ENCODE results near the gene CAMK2B.

Gene CAMK2B

GRCh38 chr7:44222776-44223261 lies 102.6 kb downstream of the CAMK2B start:
- H3K36me3 ChIP-seq: no peaks in the 10 kb centered on the region
- H3K4me1 ChIP-seq: no peaks in the 10 kb centered on the region
- no peaks in the 10 kb centered on the region for H3K9me3 ChIP-seq
- no peaks in the 10 kb centered on the region for H3K27me3 ChIP-seq
- no peak overlapping the region for H3K4me2 ChIP-seq
- no peak overlapping the region for H3K4me3 ChIP-seq
- H3K27ac ChIP-seq: no peak overlapping the region
- no peak for TF ChIP-seq Cebpa-rat (IDR thresholded peaks at IDR 0.05)
- no peaks in the 10 kb centered on the region for H4K20me1 ChIP-seq
- H3K9ac ChIP-seq: no peak overlapping the region

- Histone ChIP-seq H3K4me1 (no peaks in the 10 kb centered on the region), H3K36me3 (no peaks in the 10 kb centered on the region), H3K4me3 (no peak overlapping the region), H3K9ac (no peak overlapping the region), H4K20me1 (no peaks in the 10 kb centered on the region), H3K9me3 (no peaks in the 10 kb centered on the region), H3K27ac (no peak overlapping the region), H3K27me3 (no peaks in the 10 kb centered on the region), H3K4me2 (no peak overlapping the region)
- TF ChIP-seq Cebpa-rat (IDR thresholded peaks at IDR 0.05): no peak
These were observed 103.3 kb downstream of the CAMK2B start for GRCh38 chr7:44222074-44222473.

DNA sequence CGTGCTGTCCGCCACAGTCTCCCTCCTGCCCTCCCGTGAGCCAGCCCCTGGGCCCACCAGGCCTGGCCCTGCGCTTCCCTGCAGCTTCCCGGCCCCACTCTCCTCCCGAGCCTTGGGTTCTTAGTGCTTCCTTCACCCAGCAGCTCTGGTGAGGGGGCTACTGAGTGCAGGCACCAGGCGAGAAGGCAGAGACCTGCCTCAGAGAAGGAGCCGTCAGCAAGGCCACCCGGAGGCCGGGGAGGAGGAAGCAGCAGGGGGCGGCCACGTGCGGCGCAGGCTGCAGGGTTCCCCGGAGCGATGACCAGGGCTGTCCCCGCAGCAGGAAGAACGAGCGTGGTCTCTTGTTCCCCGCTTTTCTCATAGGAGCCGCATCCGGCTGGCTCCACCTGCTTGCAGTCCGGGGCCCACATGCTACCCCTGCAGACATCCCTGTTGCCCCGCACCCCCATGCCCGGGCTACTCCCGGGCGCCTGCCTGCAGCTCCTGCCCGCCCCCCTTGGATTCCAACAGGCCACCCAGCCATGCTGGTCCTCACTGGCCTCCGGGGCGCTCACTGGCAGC lies 104.1 kb downstream of the CAMK2B start:
- Histone ChIP-seq H3K4me3 (no peak overlapping the region), H3K9ac (no peak overlapping the region), H3K27ac (no peak overlapping the region), H3K27me3 (no peaks in the 10 kb centered on the region), H3K9me3 (no peaks in the 10 kb centered on the region), H4K20me1 (no peaks in the 10 kb centered on the region), H3K4me2 (no peak overlapping the region), H3K4me1 (no peaks in the 10 kb centered on the region), H3K36me3 (no peaks in the 10 kb centered on the region)
- TF ChIP-seq Cebpa-rat (IDR thresholded peaks at IDR 0.05): no peak

GRCh38 chr7:44220358-44221112 lies 104.9 kb downstream of the CAMK2B start:
- no peak overlapping the region for H3K4me3 ChIP-seq
- H3K36me3 ChIP-seq: no peaks in the 10 kb centered on the region
- no peaks in the 10 kb centered on the region for H4K20me1 ChIP-seq
- no peaks in the 10 kb centered on the region; the same call in 1 of the 2 replicates for H3K4me1 ChIP-seq
- no peaks in the 10 kb centered on the region for H3K9me3 ChIP-seq
- no peak overlapping the region for H3K4me2 ChIP-seq
- H3K27me3 ChIP-seq: no peaks in the 10 kb centered on the region
- H3K9ac ChIP-seq: no peak overlapping the region
- H3K27ac ChIP-seq: no peak overlapping the region
- no peak for TF ChIP-seq Cebpa-rat (IDR thresholded peaks at IDR 0.05)

GRCh38 chr7:44220046-44220357 lies 105.4 kb downstream of the CAMK2B start:
- 0 out of 2 replicates have a peak, but pooled peaks cover under 1% of the 10 kb centered on the region for H3K36me3 ChIP-seq
- TF ChIP-seq Cebpa-rat (IDR thresholded peaks at IDR 0.05): no peak
- H3K9me3 ChIP-seq: no peaks in the 10 kb centered on the region
- H3K4me2 ChIP-seq: no peak overlapping the region
- no peaks in the 10 kb centered on the region for H3K27me3 ChIP-seq
- no peak overlapping the region for H3K9ac ChIP-seq
- no peaks in the 10 kb centered on the region for H4K20me1 ChIP-seq
- H3K4me3 ChIP-seq: no peak overlapping the region
- no peak overlapping the region for H3K27ac ChIP-seq
- no peaks in the 10 kb centered on the region; the same call in 1 of the 2 replicates for H3K4me1 ChIP-seq

DNA sequence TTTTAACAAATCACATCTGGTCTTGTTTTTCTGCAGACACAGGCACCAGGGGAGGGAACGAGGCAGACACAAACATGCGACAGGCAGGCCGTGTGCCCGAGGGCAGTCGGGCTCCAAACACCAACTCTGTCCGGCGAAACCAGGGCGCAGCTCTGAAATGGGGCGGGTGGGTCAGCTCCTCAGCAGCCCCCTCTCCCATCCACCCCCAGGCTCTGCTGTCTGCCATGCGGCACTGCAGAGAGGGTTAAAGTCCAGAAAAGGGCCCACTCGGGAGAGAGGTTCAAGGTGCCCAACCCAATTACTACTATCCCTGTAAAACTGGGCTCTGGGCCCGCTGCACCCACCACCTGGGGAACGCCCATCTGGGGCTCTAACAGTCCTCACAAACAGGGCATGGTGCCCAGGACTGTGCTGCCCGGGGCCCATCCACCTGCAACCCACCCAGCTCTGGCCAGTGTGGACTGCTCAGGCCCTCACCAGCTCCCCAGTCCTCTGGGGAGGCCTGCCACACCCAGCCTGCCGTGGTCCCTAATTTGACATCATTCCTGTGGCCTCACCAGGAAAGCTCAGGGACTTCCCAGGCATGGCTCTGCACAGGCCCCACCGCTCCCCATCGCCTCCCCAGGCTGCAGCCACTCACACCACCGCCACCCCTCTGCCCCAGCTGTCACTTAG lies 105.9 kb downstream of the CAMK2B start:
- Histone ChIP-seq H3K9ac (no peak overlapping the region), H3K4me3 (no peak overlapping the region), H3K27ac (no peak overlapping the region), H3K36me3 (peaks cover 5% of the 10 kb centered on the region), H3K9me3 (no peaks in the 10 kb centered on the region), H3K4me2 (no peak overlapping the region), H3K27me3 (no peaks in the 10 kb centered on the region), H4K20me1 (peaks cover 3% of the 10 kb centered on the region; the same call in 1 of the 2 replicates), H3K4me1 (no peaks in the 10 kb centered on the region; the same call in 1 of the 2 replicates)
- no peak for TF ChIP-seq Cebpa-rat (IDR thresholded peaks at IDR 0.05)

DNA sequence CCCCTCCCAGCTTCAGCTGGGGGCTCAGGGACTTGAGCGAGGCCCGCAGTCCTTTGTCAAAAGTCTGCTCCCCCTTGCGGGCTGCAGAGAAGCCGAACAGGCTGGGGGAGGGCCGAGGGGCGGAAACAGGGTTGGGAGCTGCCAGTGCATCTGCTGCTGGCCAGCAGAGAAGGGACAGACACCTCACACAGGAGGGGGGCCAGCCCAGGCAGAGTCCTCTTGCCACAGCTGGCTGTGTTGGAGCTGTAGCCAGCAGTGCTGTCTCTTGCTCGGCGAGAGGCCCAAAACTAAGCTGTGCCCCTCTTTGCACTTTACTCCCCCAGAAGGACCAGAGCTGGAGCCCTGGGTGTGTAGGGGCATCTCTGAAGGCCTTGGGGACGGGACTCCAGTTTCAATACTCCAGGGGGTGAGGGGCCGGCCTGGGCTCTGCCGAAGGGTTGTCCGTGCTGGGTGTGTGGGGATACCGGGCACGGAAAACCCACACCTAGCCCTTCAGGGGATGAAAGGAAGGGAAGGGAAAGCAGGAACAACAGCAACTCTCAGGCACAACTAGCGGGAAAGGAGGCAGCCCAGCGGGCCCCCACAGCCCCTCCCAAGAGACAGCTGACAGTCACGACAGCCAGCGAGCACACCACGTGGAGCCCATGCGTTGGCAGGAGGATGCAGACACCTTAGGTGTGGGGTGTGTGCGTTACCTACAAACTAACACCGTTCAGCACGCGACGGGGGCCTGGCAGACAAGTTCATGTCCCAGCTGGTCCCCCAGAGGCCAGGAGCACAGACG lies 106.8 kb downstream of the CAMK2B start:
- Histone ChIP-seq H4K20me1 (peaks cover 10% of the 10 kb centered on the region; the same call in 1 of the 2 replicates), H3K9me3 (no peaks in the 10 kb centered on the region), H3K9ac (no peak overlapping the region), H3K36me3 (peaks cover 14% of the 10 kb centered on the region), H3K4me1 (no peaks in the 10 kb centered on the region; the same call in 1 of the 2 replicates), H3K27ac (no peak overlapping the region), H3K4me2 (no peak overlapping the region), H3K4me3 (no peak overlapping the region), H3K27me3 (no peaks in the 10 kb centered on the region)
- TF ChIP-seq Cebpa-rat (IDR thresholded peaks at IDR 0.05): no peak

GRCh38 chr7:44217852-44218402 lies 107.5 kb downstream of the CAMK2B start:
- no peak for TF ChIP-seq Cebpa-rat (IDR thresholded peaks at IDR 0.05)
- Histone ChIP-seq H3K27ac (no peak overlapping the region), H3K4me3 (no peak overlapping the region), H3K9me3 (no peaks in the 10 kb centered on the region), H3K4me2 (no peak overlapping the region), H3K36me3 (peaks cover 21% of the 10 kb centered on the region), H3K27me3 (no peaks in the 10 kb centered on the region), H4K20me1 (peaks cover 15% of the 10 kb centered on the region; the same call in 1 of the 2 replicates), H3K9ac (no peak overlapping the region), H3K4me1 (no peaks in the 10 kb centered on the region; the same call in 1 of the 2 replicates)

DNA sequence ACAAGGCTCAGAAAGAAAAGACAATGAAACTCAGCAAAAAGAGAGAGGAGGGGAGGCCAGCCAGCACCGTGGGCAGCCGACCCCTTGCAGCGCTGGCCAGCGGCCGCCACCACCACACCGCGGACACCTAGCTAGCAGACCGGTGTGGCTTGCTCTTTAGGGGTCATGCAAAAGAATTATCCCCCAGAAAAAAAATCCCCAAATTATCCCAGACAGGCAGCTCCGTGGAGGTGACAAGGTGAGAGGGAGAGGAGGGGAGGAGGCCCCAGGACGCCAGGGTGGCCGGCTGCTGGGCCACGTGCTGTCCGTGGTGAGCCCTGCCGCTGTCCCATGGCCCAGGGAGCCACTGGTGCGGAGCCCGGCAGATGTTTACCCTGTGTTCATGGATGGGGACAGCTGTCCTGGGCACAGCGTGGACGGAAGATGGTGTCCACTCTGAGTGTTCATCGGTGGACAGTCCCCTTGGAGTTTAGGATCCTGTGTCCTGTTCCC lies 108.1 kb downstream of the CAMK2B start:
- Histone ChIP-seq H3K4me1 (no peaks in the 10 kb centered on the region; the same call in 1 of the 2 replicates), H3K4me2 (no peak overlapping the region)

More for the DNA sequence above, 108.1 kb downstream of the CAMK2B start:
- H3K9ac ChIP-seq: no peak overlapping the region
- no peaks in the 10 kb centered on the region for H3K27me3 ChIP-seq
- no peak for TF ChIP-seq Cebpa-rat (IDR thresholded peaks at IDR 0.05)
- H4K20me1 ChIP-seq: peaks cover 15% of the 10 kb centered on the region; the same call in 1 of the 2 replicates
- no peaks in the 10 kb centered on the region for H3K9me3 ChIP-seq
- peaks cover 28% of the 10 kb centered on the region for H3K36me3 ChIP-seq
- no peak overlapping the region for H3K27ac ChIP-seq
- no peak overlapping the region for H3K4me3 ChIP-seq

All from BLaER1 (cell line).